IPS-15b (cell line): ENCODE results near the gene FBXO46.
"Not testable (repeated sequence)": the region's sequence is repeated elsewhere in the genome, so short reads cannot be mapped to it uniquely, and the experiment has no call there.

ENCODE experiments used
- H3K27me3 ChIP-seq: one replicate; pipeline ENCODE4 v1.6.1; 2013; ENCODE audit warnings: low read length; ENCODE audit not compliant: control insufficient read depth, insufficient read depth
- H3K36me3 ChIP-seq: one replicate; pipeline ENCODE4 v1.6.1; 2013; ENCODE audit warnings: low read length; ENCODE audit not compliant: control insufficient read depth, insufficient read depth
- H3K4me1 ChIP-seq: one replicate; pipeline ENCODE4 v1.6.1; 2013; ENCODE audit warnings: mild to moderate bottlenecking, low read length; ENCODE audit not compliant: control insufficient read depth, insufficient read depth
- H3K4me3 ChIP-seq: one replicate; pipeline ENCODE4 v1.5.1; 2013; ENCODE audit warnings: low read depth, low read length
- H3K9ac ChIP-seq: one replicate; pipeline ENCODE4 v1.6.1; 2013; ENCODE audit warnings: low read depth, mild to moderate bottlenecking, low read length
- H3K9me3 ChIP-seq: one replicate; pipeline ENCODE4 v1.6.1; 2013; ENCODE audit warnings: mild to moderate bottlenecking, low read length; ENCODE audit not compliant: control insufficient read depth, insufficient read depth

Gene FBXO46

GRCh38 chr19:45745606-45746005, 14.9 kb upstream of the FBXO46 start:
- Histone ChIP-seq H3K9me3 (no peaks in the 10 kb centered on the region), H3K4me1 (peaks cover 5% of the 10 kb centered on the region), H3K9ac (no peak overlapping the region), H3K36me3 (no peaks in the 10 kb centered on the region), H3K4me3 (no peak overlapping the region), H3K27me3 (no peaks in the 10 kb centered on the region)

GRCh38 chr19:45742969-45743368, 12.3 kb upstream of the FBXO46 start:
- Histone ChIP-seq H3K9ac (no peak overlapping the region), H3K4me3 (no peak overlapping the region), H3K9me3 (no peaks in the 10 kb centered on the region), H3K36me3 (no peaks in the 10 kb centered on the region), H3K27me3 (no peaks in the 10 kb centered on the region), H3K4me1 (peaks cover 5% of the 10 kb centered on the region)

GRCh38 chr19:45739498-45740439, 9.1 kb upstream of the FBXO46 start:
- Histone ChIP-seq H3K9me3 (no peaks in the 10 kb centered on the region), H3K4me1 (no peaks in the 10 kb centered on the region), H3K36me3 (no peaks in the 10 kb centered on the region), H3K27me3 (no peaks in the 10 kb centered on the region), H3K9ac (no peak overlapping the region), H3K4me3 (no peak overlapping the region)

GRCh38 chr19:45733160-45733810, 2.6 kb upstream of the FBXO46 start, which contains the start of gene MEIOSIN:
Gene MEIOSIN (plus strand): TSS chr19:45733439. CDS start chr19:45735377, 1,938 bp downstream.
- Histone ChIP-seq H3K4me1 (peaks cover 8% of the 10 kb centered on the region), H3K9me3 (no peaks in the 10 kb centered on the region), H3K27me3 (no peaks in the 10 kb centered on the region), H3K36me3 (no peaks in the 10 kb centered on the region), H3K9ac (no peak within 1 kb of the TSS), H3K4me3 (no peak within 1 kb of the TSS)

- H3K4me3 ChIP-seq: peak overlapping the region; percentile 88
- peak overlapping the region; percentile 87 for H3K9ac ChIP-seq
- H3K4me1 ChIP-seq: peaks cover 8% of the 10 kb centered on the region
- H3K9me3 ChIP-seq: no peaks in the 10 kb centered on the region
- H3K36me3 ChIP-seq: no peaks in the 10 kb centered on the region
- H3K27me3 ChIP-seq: no peaks in the 10 kb centered on the region
Measured at GRCh38 chr19:45729800-45730290, 851 bp downstream of the FBXO46 start.

- not testable (repeated sequence) for H3K36me3 ChIP-seq, H3K27me3 ChIP-seq, H3K4me3 ChIP-seq, H3K9ac ChIP-seq, H3K9me3 ChIP-seq, H3K4me1 ChIP-seq
Measured at GRCh38 chr19:45728683-45729082, 2.0 kb downstream of the FBXO46 start.

GRCh38 chr19:45720065-45720464, 10.6 kb downstream of the FBXO46 start:
- peaks cover 11% of the 10 kb centered on the region for H3K4me1 ChIP-seq
- H3K36me3 ChIP-seq, H3K4me3 ChIP-seq: not testable (repeated sequence)

GRCh38 chr19:45717983-45718650, 12.6 kb downstream of the FBXO46 start:
- Histone ChIP-seq H3K9ac (peak overlapping the region; percentile 82), H3K9me3 (no peaks in the 10 kb centered on the region), H3K4me1 (peaks cover 11% of the 10 kb centered on the region), H3K27me3 (no peaks in the 10 kb centered on the region), H3K4me3 (peak overlapping the region; percentile 80), H3K36me3 (peaks cover 4% of the 10 kb centered on the region)

More at GRCh38 chr19:45720065-45720464, 10.6 kb downstream of the FBXO46 start:
- H3K27me3 ChIP-seq, H3K9ac ChIP-seq, H3K9me3 ChIP-seq: not testable (repeated sequence)

GRCh38 chr19:45717131-45717982, 13.3 kb downstream of the FBXO46 start:
- H3K36me3 ChIP-seq: peaks cover 11% of the 10 kb centered on the region
- peak overlapping the region; percentile 87 for H3K9ac ChIP-seq
- H3K4me1 ChIP-seq: peaks cover 11% of the 10 kb centered on the region
- H3K4me3 ChIP-seq: peak overlapping the region; percentile 90
- H3K27me3 ChIP-seq: no peaks in the 10 kb centered on the region
- H3K9me3 ChIP-seq: no peaks in the 10 kb centered on the region

- H3K9me3 ChIP-seq: no peaks in the 10 kb centered on the region
- H3K9ac ChIP-seq: peak overlapping the region; percentile 87
- no peaks in the 10 kb centered on the region for H3K27me3 ChIP-seq
- H3K36me3 ChIP-seq: peaks cover 15% of the 10 kb centered on the region
- peak overlapping the region; percentile 90 for H3K4me3 ChIP-seq
- peaks cover 11% of the 10 kb centered on the region for H3K4me1 ChIP-seq
Measured at GRCh38 chr19:45716359-45717130, 14.2 kb downstream of the FBXO46 start.
